ENCODE results near the gene LPCAT2. TPM values are rescaled to one million over a fixed set of nuclear protein-coding genes. Genes with fewer than 3 reads are reported as not detected.

Gene LPCAT2
- total RNA-seq, 1 experiment from 2014 or later: 25.2 TPM

GRCh38 chr16:55597928-55598327, 89.1 kb downstream of the LPCAT2 start:
- TF ChIP-seq, protein P1, sequence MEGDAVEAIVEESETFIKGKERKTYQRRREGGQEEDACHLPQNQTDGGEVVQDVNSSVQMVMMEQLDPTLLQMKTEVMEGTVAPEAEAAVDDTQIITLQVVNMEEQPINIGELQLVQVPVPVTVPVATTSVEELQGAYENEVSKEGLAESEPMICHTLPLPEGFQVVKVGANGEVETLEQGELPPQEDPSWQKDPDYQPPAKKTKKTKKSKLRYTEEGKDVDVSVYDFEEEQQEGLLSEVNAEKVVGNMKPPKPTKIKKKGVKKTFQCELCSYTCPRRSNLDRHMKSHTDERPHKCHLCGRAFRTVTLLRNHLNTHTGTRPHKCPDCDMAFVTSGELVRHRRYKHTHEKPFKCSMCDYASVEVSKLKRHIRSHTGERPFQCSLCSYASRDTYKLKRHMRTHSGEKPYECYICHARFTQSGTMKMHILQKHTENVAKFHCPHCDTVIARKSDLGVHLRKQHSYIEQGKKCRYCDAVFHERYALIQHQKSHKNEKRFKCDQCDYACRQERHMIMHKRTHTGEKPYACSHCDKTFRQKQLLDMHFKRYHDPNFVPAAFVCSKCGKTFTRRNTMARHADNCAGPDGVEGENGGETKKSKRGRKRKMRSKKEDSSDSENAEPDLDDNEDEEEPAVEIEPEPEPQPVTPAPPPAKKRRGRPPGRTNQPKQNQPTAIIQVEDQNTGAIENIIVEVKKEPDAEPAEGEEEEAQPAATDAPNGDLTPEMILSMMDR (IDR thresholded peaks at IDR 0.05; ENCODE audit: insufficient read depth in 1 of 2, low read depth in 1 of 2, low read length in 1 of 2, severe bottlenecking in 1 of 2, unreplicated experiment in 1 of 2): no peak
- intact Hi-C loops (cut with micrococcal nuclease; ENCODE audit: unreplicated experiment): no loop called here
- Mint-ChIP-seq H3K27ac (ENCODE audit: unreplicated experiment) (no peak overlapping the region), H3K27me3 (ENCODE audit: insufficient read depth, unreplicated experiment) (peaks cover 6% of the 10 kb centered on the region), H3K4me3 (ENCODE audit: unreplicated experiment) (no peak overlapping the region), H3K4me1 (ENCODE audit: low read depth, unreplicated experiment) (peaks cover 7% of the 10 kb centered on the region), H3K9me3 (ENCODE audit: unreplicated experiment) (no peaks in the 10 kb centered on the region), H3K36me3 (ENCODE audit: insufficient read depth, unreplicated experiment) (no peaks in the 10 kb centered on the region)
- Histone ChIP-seq H3K36me3 (ENCODE audit: control insufficient read depth, insufficient read depth, low read length) (no peaks in the 10 kb centered on the region), H3K27me3 (replicated peaks; ENCODE audit: control insufficient read depth, insufficient read depth, low read length) (no peaks in the 10 kb centered on the region), H3K4me3 (ENCODE audit: low read depth, low read length) (no peak overlapping the region), H3K4me1 (peaks cover 4% of the 10 kb centered on the region; the same call in 1 of the 2 replicates), H3K9me3 (no peaks in the 10 kb centered on the region; the same call in 1 of the 2 replicates)
- BruUV-seq (replicated peaks): no TSS peak
- POLR2A ChIA-PET: no interaction called here
- CTCF ChIA-PET: no interaction called here
- DNase-seq: no peak

GRCh38 chr16:55605754-55606336, 97.0 kb downstream of the LPCAT2 start:
- BruUV-seq (replicated peaks): no TSS peak
- Mint-ChIP-seq H3K4me1 (ENCODE audit: low read depth, unreplicated experiment) (no peaks in the 10 kb centered on the region), H3K9me3 (ENCODE audit: unreplicated experiment) (no peaks in the 10 kb centered on the region), H3K27me3 (ENCODE audit: insufficient read depth, unreplicated experiment) (peaks cover 8% of the 10 kb centered on the region), H3K36me3 (ENCODE audit: insufficient read depth, unreplicated experiment) (no peaks in the 10 kb centered on the region), H3K27ac (ENCODE audit: unreplicated experiment) (no peak overlapping the region), H3K4me3 (ENCODE audit: unreplicated experiment) (no peak overlapping the region)
- CTCF ChIA-PET: no interaction called here
- no peak for DNase-seq
- POLR2A ChIA-PET: no interaction called here
- no peaks in the 10 kb centered on the region for H3K36me3 ChIP-seq (ENCODE audit: control insufficient read depth, insufficient read depth, low read length)
- H3K4me3 ChIP-seq (ENCODE audit: low read depth, low read length): no peak overlapping the region
- H3K4me1 ChIP-seq: no peaks in the 10 kb centered on the region
- no peaks in the 10 kb centered on the region; the same call in 1 of the 2 replicates for H3K27me3 ChIP-seq (replicated peaks; ENCODE audit: control insufficient read depth, insufficient read depth, low read length)
- no peaks in the 10 kb centered on the region for H3K9me3 ChIP-seq
- intact Hi-C loops (cut with micrococcal nuclease; ENCODE audit: unreplicated experiment): no loop called here
- TF ChIP-seq, protein P1 (IDR thresholded peaks at IDR 0.05; ENCODE audit: insufficient read depth in 1 of 2, low read depth in 1 of 2, low read length in 1 of 2, severe bottlenecking in 1 of 2, unreplicated experiment in 1 of 2): no peak

- Histone ChIP-seq H3K27me3 (replicated peaks; ENCODE audit: control insufficient read depth, insufficient read depth, low read length) (no peaks in the 10 kb centered on the region; the same call in 1 of the 2 replicates), H3K4me3 (ENCODE audit: low read depth, low read length) (no peak overlapping the region), H3K36me3 (ENCODE audit: control insufficient read depth, insufficient read depth, low read length) (no peaks in the 10 kb centered on the region), H3K4me1 (no peaks in the 10 kb centered on the region), H3K9me3 (no peaks in the 10 kb centered on the region)
- Mint-ChIP-seq H3K36me3 (ENCODE audit: insufficient read depth, unreplicated experiment) (no peaks in the 10 kb centered on the region), H3K4me3 (ENCODE audit: unreplicated experiment) (no peak overlapping the region), H3K27me3 (ENCODE audit: insufficient read depth, unreplicated experiment) (peaks cover 15% of the 10 kb centered on the region), H3K4me1 (ENCODE audit: low read depth, unreplicated experiment) (peaks cover 6% of the 10 kb centered on the region), H3K9me3 (ENCODE audit: unreplicated experiment) (peaks cover 9% of the 10 kb centered on the region), H3K27ac (ENCODE audit: unreplicated experiment) (no peak overlapping the region)
- BruUV-seq (replicated peaks): no TSS peak
- DNase-seq: no peak
- intact Hi-C loops (cut with micrococcal nuclease; ENCODE audit: unreplicated experiment): no loop called here
- POLR2A ChIA-PET: no interaction called here
- CTCF ChIA-PET: no interaction called here
- TF ChIP-seq, protein P1 (IDR thresholded peaks at IDR 0.05; ENCODE audit: insufficient read depth in 1 of 2, low read depth in 1 of 2, low read length in 1 of 2, severe bottlenecking in 1 of 2, unreplicated experiment in 1 of 2): no peak
Observed at GRCh38 chr16:55613613-55614335, 104.9 kb downstream of the LPCAT2 start.
